HCT116 (cell line): ENCODE results near the gene MYO5C. TPM values are rescaled to one million over a fixed set of nuclear protein-coding genes. Genes with fewer than 3 reads are reported as not detected.

ENCODE experiments used
- ATAC-seq: fragments of 200-7000 bp; cut with Tn5 transposase; 2 replicates; pipeline ENCODE4 v1.9.1; 2020; ENCODE audit warnings: mild to moderate bottlenecking, moderate library complexity
- BruUV-seq: library from RNA; stranded (reverse); fragments of 400-500 nt; replicated peaks from 2 replicates; lab custom pipeline; 2021; lab: Mats Ljungman, UMichigan
- CTCF ChIA-PET: fragments of 300-600 bp; sonication (Branson Sonifier 250); formaldehyde crosslinking; loops from one replicate; lab custom pipeline; 2021; ENCODE audit warnings: antibody characterized with exemption; lab: Charles Lee
- POLR2A ChIA-PET: fragments of 300-600, 350-600 bp; sonication (Branson Sonifier 250); formaldehyde crosslinking; loops from one replicate; lab custom pipeline; 2021; ENCODE audit warnings: antibody characterized with exemption; lab: Charles Lee
- RAD21 ChIA-PET, 2 experiments: fragments of 300-600 bp; sonication (Branson Sonifier 250); formaldehyde crosslinking; loops; one replicate each; lab custom pipeline; 2023; ENCODE audit warnings: low total read pairs in 2 of 2; ENCODE audit not compliant: uncharacterized antibody in 2 of 2, unreplicated experiment in 2 of 2, low non-redundant PET in 1 of 2; lab: Charles Lee
- DNase-seq: peaks from one replicate; pipeline ENCODE4 v3.0.0-alpha.2; 2010; ENCODE audit warnings: low read depth, low spot score
- H2AFZ ChIP-seq: fragments of 200-600 bp; shearing (Covaris generic), sonication (generic); 2 replicates; pipeline ENCODE4 v1.6.1; 2017; ENCODE audit warnings: low read depth, mixed run types, mixed read lengths, antibody characterized with exemption, low read length; ENCODE audit not compliant: poor library complexity, severe bottlenecking
- H3K27ac ChIP-seq: 2 replicates; pipeline ENCODE4 v1.5.1; 2012; ENCODE audit warnings: low read depth, low read length
- H3K27me3 ChIP-seq: fragments of 200-600 bp; sonication (generic); 2 replicates; pipeline ENCODE4 v1.6.1; 2016; ENCODE audit warnings: mixed run types, low read length, mixed read lengths; ENCODE audit not compliant: insufficient read depth
- H3K36me3 ChIP-seq, 2 experiments: fragments of 200-500 bp in 1 of 2; fragments of 200-600 bp in 1 of 2; sonication (Bioruptor generic) in 1 of 2; sonication (generic) in 1 of 2; 2 replicates each; pipeline versions ENCODE4 v1.5.1 to v1.6.1; 2014 to 2016; ENCODE audit warnings: low read length in 2 of 2, inconsistent platforms in 1 of 2, mixed read lengths in 1 of 2, mixed run types in 1 of 2; ENCODE audit not compliant: insufficient read depth in 2 of 2, control insufficient read depth in 1 of 2
- H3K4me1 ChIP-seq, 2 experiments: fragments of 200-600 bp in 1 of 2; sonication (generic) in 1 of 2; 2 replicates each; pipeline versions ENCODE4 v1.5.1 to v1.6.1; 2012 to 2017; ENCODE audit warnings: low read length in 2 of 2, inconsistent platforms in 1 of 2, mild to moderate bottlenecking in 1 of 2, mixed read lengths in 1 of 2, mixed run types in 1 of 2, moderate library complexity in 1 of 2; ENCODE audit not compliant: insufficient read depth in 2 of 2, control insufficient read depth in 1 of 2
- H3K4me2 ChIP-seq: fragments of 200-600 bp; sonication (generic); 2 replicates; pipeline ENCODE4 v1.6.1; 2017; ENCODE audit warnings: mixed run types, low read length, mixed read lengths
- H3K4me3 ChIP-seq, 2 experiments: fragments of 200-600 bp in 1 of 2; sonication (generic) in 1 of 2; replicated peaks in 1 of 2; 2 replicates each; pipeline ENCODE4 v1.5.1; 2011 to 2016; ENCODE audit warnings: low read length in 2 of 2, control low read depth in 1 of 2, low read depth in 1 of 2, mild to moderate bottlenecking in 1 of 2, mixed read lengths in 1 of 2, mixed run types in 1 of 2
- H3K79me2 ChIP-seq: fragments of 200-600 bp; sonication (generic); 2 replicates; pipeline ENCODE4 v1.6.1; 2017; ENCODE audit warnings: mild to moderate bottlenecking, mixed run types, low read length, moderate library complexity, mixed read lengths; ENCODE audit not compliant: insufficient read depth
- H3K9ac ChIP-seq: fragments of 200-600 bp; sonication (generic); 2 replicates; pipeline ENCODE4 v1.6.1; 2016; ENCODE audit warnings: low read length, mixed read lengths
- H3K9me2 ChIP-seq: fragments of 200-600 bp; sonication (generic), shearing (Covaris generic); 2 replicates; pipeline ENCODE4 v1.6.1; 2017; ENCODE audit warnings: mixed run types, mild to moderate bottlenecking, moderate library complexity; ENCODE audit not compliant: insufficient read depth
- H3K9me3 ChIP-seq, 2 experiments: fragments of 200-500 bp in 1 of 2; fragments of 200-600 bp in 1 of 2; sonication (Bioruptor generic) in 1 of 2; sonication (generic) in 1 of 2; 2 replicates each; pipeline ENCODE4 v1.6.1; 2014 to 2017; ENCODE audit warnings: low read length in 2 of 2, mixed read lengths in 2 of 2, inconsistent platforms in 1 of 2, low read depth in 1 of 2, mild to moderate bottlenecking in 1 of 2, mixed run types in 1 of 2, moderate library complexity in 1 of 2; ENCODE audit not compliant: control insufficient read depth in 1 of 2, insufficient read depth in 1 of 2
- H4K20me1 ChIP-seq: fragments of 200-600 bp; sonication (generic), shearing (Covaris generic); 2 replicates; pipeline ENCODE4 v1.6.1; 2017; ENCODE audit warnings: mixed run types, mild to moderate bottlenecking, moderate library complexity; ENCODE audit not compliant: insufficient read depth
- EGR1 ChIP-seq: IDR thresholded peaks from 2 replicates; pipeline ENCODE4 v1.6.1; 2012; ENCODE audit warnings: low read depth
- FOSL1 ChIP-seq: IDR thresholded peaks from 2 replicates; pipeline ENCODE4 v1.6.1; 2012; ENCODE audit warnings: low read depth
- JUND ChIP-seq: IDR thresholded peaks from 2 replicates; pipeline ENCODE4 v1.6.1; 2012
- POLR2AphosphoS5 ChIP-seq: IDR thresholded peaks from 2 replicates; pipeline ENCODE4 v1.6.1; 2011; ENCODE audit warnings: mild to moderate bottlenecking, low read depth, low read length, moderate library complexity
- RAD21 ChIP-seq: IDR thresholded peaks from 2 replicates; pipeline ENCODE4 v1.6.1; 2012; ENCODE audit warnings: low read depth, mild to moderate bottlenecking
- SP1 ChIP-seq: IDR thresholded peaks from 2 replicates; pipeline ENCODE4 v1.6.1; 2012; ENCODE audit warnings: low read depth
- SRF ChIP-seq: IDR thresholded peaks from 2 replicates; pipeline ENCODE4 v1.6.1; 2012; ENCODE audit warnings: low read depth
- YY1 ChIP-seq: IDR thresholded peaks from 2 replicates; pipeline ENCODE4 v1.6.1; 2011; ENCODE audit warnings: low read length, low read depth, moderate library complexity, mild to moderate bottlenecking; ENCODE audit not compliant: insufficient replicate concordance; ENCODE audit errors: extremely low read depth
- ZNF274 ChIP-seq: fragments of 200-500 bp; sonication (Bioruptor generic); IDR thresholded peaks from 2 replicates; pipeline ENCODE4 v1.6.1; 2014; ENCODE audit warnings: mild to moderate bottlenecking, low read depth, low read length, inconsistent platforms
- intact Hi-C: fragments of 100-400 bp; cut with micrococcal nuclease; formaldehyde crosslinking; loops from 2 replicates; pipeline ENCODE4 v1.10.0; 2022
- total RNA-seq: library from RNA; stranded (reverse); gene quantifications from one replicate; pipeline ENCODE4 v1.2.1, GENCODE V29; 2021; ENCODE audit not compliant: unreplicated experiment
- TF ChIP-seq, protein P1 (sequence below), 3 experiments: fragments of 200-600 bp in 1 of 3; sonication (generic) in 1 of 3; IDR thresholded peaks in 2 of 3; conservative IDR thresholded peaks in 1 of 3; 2 replicates each; pipeline ENCODE4 v1.5.1; 2012 to 2017; ENCODE audit warnings: low read depth in 2 of 3, low read length in 2 of 3, antibody characterized with exemption in 1 of 3, borderline replicate concordance in 1 of 3, control low read depth in 1 of 3, mild to moderate bottlenecking in 1 of 3, mixed read lengths in 1 of 3, mixed run types in 1 of 3, moderate library complexity in 1 of 3; ENCODE audit not compliant: insufficient read depth in 1 of 3
- TF ChIP-seq, protein P2 (sequence below): IDR thresholded peaks from 2 replicates; pipeline ENCODE4 v1.6.1; 2012; ENCODE audit warnings: low read depth
- TF ChIP-seq, protein P3 (sequence below): IDR thresholded peaks from 2 replicates; pipeline ENCODE4 v1.6.1; 2012

Gene MYO5C
- total RNA-seq, 1 experiment from 2014 or later, result 34.0 TPM

DNA sequence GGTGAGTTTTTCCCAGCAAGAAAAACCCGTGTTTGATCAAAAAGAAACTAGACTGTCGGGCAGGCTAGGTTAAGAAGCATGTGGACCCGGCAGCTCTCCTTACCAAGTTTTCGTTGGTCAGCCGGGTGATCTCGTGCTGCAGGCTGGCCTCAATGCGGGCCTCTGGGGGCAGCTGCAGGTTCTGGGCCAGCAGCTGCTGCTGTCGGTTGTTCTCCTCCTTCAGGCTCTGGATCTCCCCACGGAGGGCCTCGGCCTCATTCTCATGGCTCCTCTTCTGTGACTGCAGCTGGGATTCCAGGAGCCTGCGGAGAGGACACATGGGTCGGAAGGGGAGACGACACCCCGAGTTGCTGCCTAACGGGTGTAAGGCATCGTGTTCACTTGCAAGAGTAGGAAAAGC lies 44.5 kb upstream of the MYO5C start:
- Histone ChIP-seq H3K27me3 (no peaks in the 10 kb centered on the region), H3K9ac (no peak overlapping the region), H3K36me3 (no peaks in the 10 kb centered on the region), H4K20me1 (no peaks in the 10 kb centered on the region), H3K9me2 (no peaks in the 10 kb centered on the region), H3K4me2 (no peak overlapping the region), H3K9me3 (no peaks in the 10 kb centered on the region), H3K4me3 (no peak overlapping the region), H3K4me1 (peaks cover 5 to 12% of the 10 kb centered on the region in 2 experiments), H2AFZ (no peak overlapping the region), H3K27ac (no peak overlapping the region), H3K79me2 (no peaks in the 10 kb centered on the region)
- TF ChIP-seq RAD21, result no peak
- TF ChIP-seq FOSL1, result no peak
- TF ChIP-seq, protein P1, sequence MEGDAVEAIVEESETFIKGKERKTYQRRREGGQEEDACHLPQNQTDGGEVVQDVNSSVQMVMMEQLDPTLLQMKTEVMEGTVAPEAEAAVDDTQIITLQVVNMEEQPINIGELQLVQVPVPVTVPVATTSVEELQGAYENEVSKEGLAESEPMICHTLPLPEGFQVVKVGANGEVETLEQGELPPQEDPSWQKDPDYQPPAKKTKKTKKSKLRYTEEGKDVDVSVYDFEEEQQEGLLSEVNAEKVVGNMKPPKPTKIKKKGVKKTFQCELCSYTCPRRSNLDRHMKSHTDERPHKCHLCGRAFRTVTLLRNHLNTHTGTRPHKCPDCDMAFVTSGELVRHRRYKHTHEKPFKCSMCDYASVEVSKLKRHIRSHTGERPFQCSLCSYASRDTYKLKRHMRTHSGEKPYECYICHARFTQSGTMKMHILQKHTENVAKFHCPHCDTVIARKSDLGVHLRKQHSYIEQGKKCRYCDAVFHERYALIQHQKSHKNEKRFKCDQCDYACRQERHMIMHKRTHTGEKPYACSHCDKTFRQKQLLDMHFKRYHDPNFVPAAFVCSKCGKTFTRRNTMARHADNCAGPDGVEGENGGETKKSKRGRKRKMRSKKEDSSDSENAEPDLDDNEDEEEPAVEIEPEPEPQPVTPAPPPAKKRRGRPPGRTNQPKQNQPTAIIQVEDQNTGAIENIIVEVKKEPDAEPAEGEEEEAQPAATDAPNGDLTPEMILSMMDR (IDR thresholded peaks at IDR 0.05 in 2 of 3, conservative IDR thresholded peaks at IDR 0.05 in 1 of 3; ENCODE audit: borderline replicate concordance in 1 of 3, insufficient read depth in 1 of 3, low read depth in 2 of 3, low read length in 2 of 3), result no peak
- no peak for TF ChIP-seq POLR2AphosphoS5
- TF ChIP-seq SP1, result no peak
- TF ChIP-seq JUND, result no peak
- BruUV-seq, result no TSS peak
- intact Hi-C loops, result no loop called here
- ChIA-PET POLR2A (interaction anchor here (0.7 kb wide), 1 partner anchor 11 kb away, joined by 3 read pairs; no protein-coding TSS in a partner anchor), CTCF (no interaction called here), RAD21 (no interaction called here)
- DNase-seq (no peak), ATAC-seq (no peak)

DNA sequence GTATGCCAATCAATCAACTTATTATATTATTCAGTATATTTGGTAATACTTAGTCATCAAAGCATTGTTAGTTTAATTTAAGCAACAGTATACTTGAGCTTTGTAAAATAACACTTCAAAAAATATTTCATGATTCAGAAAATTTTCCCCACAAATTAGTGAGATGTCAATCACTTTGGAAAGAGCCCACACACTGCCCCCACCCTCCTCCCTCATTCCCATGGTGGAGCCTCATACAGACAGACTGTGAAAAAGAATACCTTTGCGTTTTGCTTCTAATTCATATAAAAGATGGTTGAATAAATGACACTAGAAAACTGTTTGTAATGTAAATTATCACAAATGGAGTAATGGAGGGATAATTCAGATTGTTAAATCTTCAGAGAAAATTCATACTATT lies 43.3 kb upstream of the MYO5C start:
- BruUV-seq, result no TSS peak
- Histone ChIP-seq H3K4me1 (peaks cover 5 to 12% of the 10 kb centered on the region in 2 experiments), H4K20me1 (no peaks in the 10 kb centered on the region), H3K4me3 (no peak overlapping the region), H3K27ac (no peak overlapping the region), H3K27me3 (no peaks in the 10 kb centered on the region), H3K9me2 (no peaks in the 10 kb centered on the region), H3K4me2 (no peak overlapping the region), H3K9me3 (no peaks in the 10 kb centered on the region), H3K79me2 (no peaks in the 10 kb centered on the region), H3K9ac (no peak overlapping the region), H3K36me3 (no peaks in the 10 kb centered on the region), H2AFZ (no peak overlapping the region)
- ChIA-PET POLR2A (no interaction called here), CTCF (no interaction called here), RAD21 (no interaction called here)
- intact Hi-C loops, result no loop called here
- no peak for ATAC-seq
- no peak for DNase-seq
- no peak for TF ChIP-seq YY1
- no peak for TF ChIP-seq EGR1
- no peak for TF ChIP-seq RAD21
- no peak for TF ChIP-seq SRF
- TF ChIP-seq, protein P2, sequence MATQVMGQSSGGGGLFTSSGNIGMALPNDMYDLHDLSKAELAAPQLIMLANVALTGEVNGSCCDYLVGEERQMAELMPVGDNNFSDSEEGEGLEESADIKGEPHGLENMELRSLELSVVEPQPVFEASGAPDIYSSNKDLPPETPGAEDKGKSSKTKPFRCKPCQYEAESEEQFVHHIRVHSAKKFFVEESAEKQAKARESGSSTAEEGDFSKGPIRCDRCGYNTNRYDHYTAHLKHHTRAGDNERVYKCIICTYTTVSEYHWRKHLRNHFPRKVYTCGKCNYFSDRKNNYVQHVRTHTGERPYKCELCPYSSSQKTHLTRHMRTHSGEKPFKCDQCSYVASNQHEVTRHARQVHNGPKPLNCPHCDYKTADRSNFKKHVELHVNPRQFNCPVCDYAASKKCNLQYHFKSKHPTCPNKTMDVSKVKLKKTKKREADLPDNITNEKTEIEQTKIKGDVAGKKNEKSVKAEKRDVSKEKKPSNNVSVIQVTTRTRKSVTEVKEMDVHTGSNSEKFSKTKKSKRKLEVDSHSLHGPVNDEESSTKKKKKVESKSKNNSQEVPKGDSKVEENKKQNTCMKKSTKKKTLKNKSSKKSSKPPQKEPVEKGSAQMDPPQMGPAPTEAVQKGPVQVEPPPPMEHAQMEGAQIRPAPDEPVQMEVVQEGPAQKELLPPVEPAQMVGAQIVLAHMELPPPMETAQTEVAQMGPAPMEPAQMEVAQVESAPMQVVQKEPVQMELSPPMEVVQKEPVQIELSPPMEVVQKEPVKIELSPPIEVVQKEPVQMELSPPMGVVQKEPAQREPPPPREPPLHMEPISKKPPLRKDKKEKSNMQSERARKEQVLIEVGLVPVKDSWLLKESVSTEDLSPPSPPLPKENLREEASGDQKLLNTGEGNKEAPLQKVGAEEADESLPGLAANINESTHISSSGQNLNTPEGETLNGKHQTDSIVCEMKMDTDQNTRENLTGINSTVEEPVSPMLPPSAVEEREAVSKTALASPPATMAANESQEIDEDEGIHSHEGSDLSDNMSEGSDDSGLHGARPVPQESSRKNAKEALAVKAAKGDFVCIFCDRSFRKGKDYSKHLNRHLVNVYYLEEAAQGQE, result no peak
- no peak for TF ChIP-seq ZNF274
- TF ChIP-seq, protein P1 (IDR thresholded peaks at IDR 0.05 in 2 of 3, conservative IDR thresholded peaks at IDR 0.05 in 1 of 3; ENCODE audit: borderline replicate concordance in 1 of 3, insufficient read depth in 1 of 3, low read depth in 2 of 3, low read length in 2 of 3), result no peak
- TF ChIP-seq, protein P3, sequence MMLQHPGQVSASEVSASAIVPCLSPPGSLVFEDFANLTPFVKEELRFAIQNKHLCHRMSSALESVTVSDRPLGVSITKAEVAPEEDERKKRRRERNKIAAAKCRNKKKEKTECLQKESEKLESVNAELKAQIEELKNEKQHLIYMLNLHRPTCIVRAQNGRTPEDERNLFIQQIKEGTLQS, result no peak
